NCI-H2029 (cell line): ENCODE results near the gene SAMD4A.

Experiments used
- DNase-seq: peaks from one replicate; lab custom pipeline; 2025; lab: John Stamatoyannopoulos, UW

SAMD4A gene

GRCh38 chr14:54686219-54686870, 119.4 kb downstream of the SAMD4A start:
- no peak for DNase-seq

- DNase-seq: no peak
Observed at GRCh38 chr14:54686871-54687749, 120.2 kb downstream of the SAMD4A start.

- no peak for DNase-seq
Observed at GRCh38 chr14:54687750-54688119, 120.8 kb downstream of the SAMD4A start.

GRCh38 chr14:54688229-54688628, 121.3 kb downstream of the SAMD4A start:
- DNase-seq: no peak

GRCh38 chr14:54689928-54690327, 123.0 kb downstream of the SAMD4A start:
- no peak for DNase-seq

- no peak for DNase-seq
Observed at GRCh38 chr14:54690887-54691286, 124.0 kb downstream of the SAMD4A start.

GRCh38 chr14:54691525-54692283, 124.8 kb downstream of the SAMD4A start:
- peak; percentile 47 for DNase-seq

GRCh38 chr14:54692284-54692772, 125.4 kb downstream of the SAMD4A start:
- DNase-seq: no peak

GRCh38 chr14:54693761-54694160, 126.8 kb downstream of the SAMD4A start:
- DNase-seq: no peak

GRCh38 chr14:54695196-54695595, 128.3 kb downstream of the SAMD4A start:
- no peak for DNase-seq

GRCh38 chr14:54697001-54697400, 130.1 kb downstream of the SAMD4A start:
- DNase-seq: no peak

- DNase-seq: no peak
Observed at GRCh38 chr14:54697803-54698202, 130.9 kb downstream of the SAMD4A start.

- no peak for DNase-seq
Observed at GRCh38 chr14:54698501-54698900, 131.6 kb downstream of the SAMD4A start.

GRCh38 chr14:54698966-54699530, 132.1 kb downstream of the SAMD4A start:
- no peak for DNase-seq

- no peak for DNase-seq
Observed at GRCh38 chr14:54699735-54700134, 132.8 kb downstream of the SAMD4A start.

GRCh38 chr14:54700717-54701116, 133.8 kb downstream of the SAMD4A start:
- no peak for DNase-seq

- DNase-seq: no peak
Observed at GRCh38 chr14:54702014-54702491, 135.1 kb downstream of the SAMD4A start.

GRCh38 chr14:54702492-54702891, 135.6 kb downstream of the SAMD4A start:
- no peak for DNase-seq

GRCh38 chr14:54703082-54703481, 136.2 kb downstream of the SAMD4A start:
- no peak for DNase-seq

GRCh38 chr14:54703724-54704123, 136.8 kb downstream of the SAMD4A start:
- no peak for DNase-seq

GRCh38 chr14:54704768-54705167, 137.8 kb downstream of the SAMD4A start:
- DNase-seq: no peak

- DNase-seq: no peak
Observed at GRCh38 chr14:54706769-54707168, 139.8 kb downstream of the SAMD4A start.
